Lung (tissue), 12 donors: ENCODE data around the gene SLC6A7. TPM values are rescaled to one million over a fixed set of nuclear protein-coding genes. Genes with fewer than 3 reads are reported as not detected.
A peak's percentile ranks its signal among the peaks of the same experiment; 100 is the strongest.

Experiments used
- ATAC-seq: fragments of 200-7000 bp; cut with Tn5 transposase; one replicate; pipeline ENCODE4 v1.9.1; 2020; ENCODE audit warnings: moderate number of reproducible peaks; ENCODE audit not compliant: insufficient read depth, low FRiP score
- DNase-seq, 3 donors: peaks; one replicate each; pipeline ENCODE4 v3.0.0-alpha.2; 2013 to 2017
- H3K27ac ChIP-seq, 2 donors: one replicate each; pipeline ENCODE4 v1.5.1; 2013; ENCODE audit warnings: mild to moderate bottlenecking in 2 of 2, moderate library complexity in 2 of 2, control low read depth in 1 of 2, inconsistent platforms in 1 of 2, low read depth in 1 of 2, low read length in 1 of 2
- H3K27me3 ChIP-seq, 3 donors: one replicate each; pipeline ENCODE4 v1.5.1; 2013; ENCODE audit warnings: low read length in 2 of 3; ENCODE audit not compliant: control insufficient read depth in 3 of 3, insufficient read depth in 3 of 3
- H3K36me3 ChIP-seq, 4 donors: one replicate each; pipeline ENCODE4 v1.5.1; 2013; ENCODE audit warnings: low read length in 4 of 4, mild to moderate bottlenecking in 1 of 4, moderate library complexity in 1 of 4; ENCODE audit not compliant: control insufficient read depth in 4 of 4, insufficient read depth in 4 of 4
- H3K4me1 ChIP-seq, 5 donors: one replicate each; pipeline ENCODE4 v1.5.1; 2013; ENCODE audit warnings: low read length in 5 of 5, mild to moderate bottlenecking in 2 of 5, moderate library complexity in 1 of 5; ENCODE audit not compliant: control insufficient read depth in 5 of 5, insufficient read depth in 5 of 5
- H3K4me3 ChIP-seq: one replicate; pipeline ENCODE4 v1.5.1; 2013; ENCODE audit warnings: mild to moderate bottlenecking, control low read depth, moderate library complexity
- H3K9ac ChIP-seq, 2 donors: one replicate each; pipeline ENCODE4 v1.5.1; 2013; ENCODE audit warnings: low read length in 2 of 2, control low read depth in 1 of 2; ENCODE audit not compliant: insufficient read depth in 1 of 2
- H3K9me3 ChIP-seq, 4 donors: one replicate each; pipeline ENCODE4 v1.5.1; 2013; ENCODE audit warnings: low read length in 3 of 4, mild to moderate bottlenecking in 1 of 4, moderate library complexity in 1 of 4; ENCODE audit not compliant: control insufficient read depth in 4 of 4, insufficient read depth in 3 of 4
- CTCF ChIP-seq: IDR thresholded peaks from 2 replicates; pipeline ENCODE4 v1.5.1; 2012; ENCODE audit warnings: mild to moderate bottlenecking; ENCODE audit errors: control extremely low read depth, extremely low read depth
- WGBS, 2 donors: extraction: QIAGEN DNeasy Blood & Tissue Kit; methylation state at CpG; one replicate each; pipeline ENCODE4 v1.1.7; 2013; 5-methylcytosine and 5-hydroxymethylcytosine counted together
- polyA plus RNA-seq, 2 donors: library from polyadenylated mRNA; stranded (reverse); fragments of 200-250 nt; gene quantifications; one replicate each; pipeline ENCODE4 v1.2.1, GENCODE V29; 2013
- total RNA-seq, 2 donors: library from RNA; depleted of rRNA in 1 of 2; stranded (reverse); fragments of >200 nt in 1 of 2; gene quantifications; one replicate each; pipeline ENCODE4 v1.2.1, GENCODE V29; 2014 to 2021
- donor health status: control.
- donor health status: control.
- donor health status: Bipolar disorder and iron deficiency.
- donor health status: healthy.
- donor health status: DM: yes; HTN: yes; CAD: no.

Gene SLC6A7
- total and polyA plus RNA-seq, 4 donors: 0.02 to 0.06 (median 0.03) TPM; not detected in 1

GRCh38 chr5:150243590-150243989 is 53.7 kb downstream of the SLC6A7 start:
- no peaks in the 10 kb centered on the region for H3K27me3 ChIP-seq
- H3K9ac ChIP-seq: no peak overlapping the region
- H3K36me3 ChIP-seq: peaks cover 0 to 1% (median 0%) of the 10 kb centered on the region in 4 donors
- TF ChIP-seq CTCF: no peak
- H3K4me1 ChIP-seq: peaks cover 0 to 39% (median 7%) of the 10 kb centered on the region in 5 donors
- ATAC-seq: no peak
- WGBS, 2 donors: 95% methylated on average over 4 of the region's 4 CpGs
- H3K9me3 ChIP-seq: no peaks in the 10 kb centered on the region
- H3K27ac ChIP-seq: no peak overlapping the region
- H3K4me3 ChIP-seq: no peak overlapping the region
- no peak for DNase-seq

GRCh38 chr5:150244209-150244608 is 54.3 kb downstream of the SLC6A7 start:
- 87 to 93% methylated on average over 7 of the region's 7 CpGs for WGBS, 2 donors
- H3K9ac ChIP-seq: no peak overlapping the region
- H3K4me1 ChIP-seq: peaks cover 0 to 39% (median 7%) of the 10 kb centered on the region in 5 donors
- peak in 1 of 3 donors; percentile 28 for DNase-seq
- H3K4me3 ChIP-seq: no peak overlapping the region
- H3K27me3 ChIP-seq: no peaks in the 10 kb centered on the region
- H3K9me3 ChIP-seq: no peaks in the 10 kb centered on the region
- H3K36me3 ChIP-seq: peaks cover 0 to 7% (median 0%) of the 10 kb centered on the region in 4 donors
- no peak for TF ChIP-seq CTCF
- no peak overlapping the region for H3K27ac ChIP-seq
- ATAC-seq: no peak

GRCh38 chr5:150245111-150245789 is 55.4 kb downstream of the SLC6A7 start:
- ATAC-seq: peak; percentile 12

More at GRCh38 chr5:150245111-150245789, 55.4 kb downstream of the SLC6A7 start:
- DNase-seq: peak; percentile 36 to 61 (median 57)
- no peak overlapping the region for H3K9ac ChIP-seq
- peaks cover 0 to 39% (median 7%) of the 10 kb centered on the region in 5 donors for H3K4me1 ChIP-seq
- peaks cover 0 to 7% (median 0%) of the 10 kb centered on the region in 4 donors for H3K36me3 ChIP-seq
- no peaks in the 10 kb centered on the region for H3K9me3 ChIP-seq
- H3K27ac ChIP-seq: peak overlapping the region in 1 of 2 donors; percentile 24
- no peaks in the 10 kb centered on the region for H3K27me3 ChIP-seq
- 71 to 92% methylated on average over 17 to 18 of the region's 18 CpGs for WGBS, 2 donors
- H3K4me3 ChIP-seq: no peak overlapping the region
- TF ChIP-seq CTCF: no peak
